GM11168 (cell line): ENCODE data around the gene SH3TC1.

ENCODE experiments used
- in situ Hi-C: fragments of 300-500 bp; cut with MboI; formaldehyde crosslinking; loops from one replicate; pipeline ENCODE4 v1.12.0; 2022; ENCODE audit warnings: low sequenced_read_pairs; ENCODE audit not compliant: unreplicated experiment

SH3TC1 gene

GRCh38 chr4:8225706-8226443 is 26.8 kb downstream of the SH3TC1 start:
- in situ Hi-C loops = no loop called here

GRCh38 chr4:8227201-8227770 is 28.2 kb downstream of the SH3TC1 start:
- in situ Hi-C loops = no loop called here

- in situ Hi-C loops = no loop called here
Observed at GRCh38 chr4:8227771-8228318, 28.8 kb downstream of the SH3TC1 start.

- in situ Hi-C loops = no loop called here
Observed at GRCh38 chr4:8228319-8229250, 29.5 kb downstream of the SH3TC1 start.

- in situ Hi-C loops = no loop called here
Observed at GRCh38 chr4:8229331-8229975, 30.4 kb downstream of the SH3TC1 start.

GRCh38 chr4:8230033-8230432 is 30.9 kb downstream of the SH3TC1 start:
- in situ Hi-C loops = no loop called here

- in situ Hi-C loops = no loop called here
Observed at GRCh38 chr4:8230891-8231290, 31.8 kb downstream of the SH3TC1 start.

- in situ Hi-C loops = no loop called here
Observed at GRCh38 chr4:8231551-8232049, 32.5 kb downstream of the SH3TC1 start.

GRCh38 chr4:8232748-8233147 is 33.7 kb downstream of the SH3TC1 start:
- in situ Hi-C loops = no loop called here

- in situ Hi-C loops = no loop called here
Observed at GRCh38 chr4:8233672-8234484, 34.8 kb downstream of the SH3TC1 start.

GRCh38 chr4:8234715-8235114 is 35.6 kb downstream of the SH3TC1 start:
- in situ Hi-C loops = no loop called here

- in situ Hi-C loops = no loop called here
Observed at GRCh38 chr4:8235224-8235623, 36.1 kb downstream of the SH3TC1 start.

GRCh38 chr4:8235686-8236085 is 36.6 kb downstream of the SH3TC1 start:
- in situ Hi-C loops = no loop called here

- in situ Hi-C loops = no loop called here
Observed at GRCh38 chr4:8236106-8236919, 37.2 kb downstream of the SH3TC1 start.

GRCh38 chr4:8236920-8237195 is 37.8 kb downstream of the SH3TC1 start:
- in situ Hi-C loops = no loop called here

- in situ Hi-C loops = no loop called here
Observed at GRCh38 chr4:8237256-8237989, 38.3 kb downstream of the SH3TC1 start.

- in situ Hi-C loops = no loop called here
Observed at GRCh38 chr4:8238036-8238511, 39.0 kb downstream of the SH3TC1 start.

- in situ Hi-C loops = no loop called here
Observed at GRCh38 chr4:8238515-8239053, 39.5 kb downstream of the SH3TC1 start.
